Body of pancreas (tissue), 4 donors: Measurements from ENCODE around the gene MACF1. TPM values are rescaled to one million over a fixed set of nuclear protein-coding genes. Genes with fewer than 3 reads are reported as not detected.
"Not testable (repeated sequence)": the region's sequence is repeated elsewhere in the genome, so short reads cannot be mapped to it uniquely, and the experiment has no call there.

Source experiments
- ATAC-seq: fragments of 150-250 bp; one replicate; pipeline ENCODE4 v1.9.1; 2016
- DNase-seq, 4 donors: peaks; one replicate each; pipeline ENCODE4 v3.0.0-alpha.2; 2019
- H3K27ac ChIP-seq, 4 donors: fragments of 200-600 bp; sonication (generic); 1 replicate in 3 of 4; 2 replicates in 1 of 4; pipeline versions ENCODE4 v1.5.1 to v1.6.1; 2016 to 2019; ENCODE audit warnings: mild to moderate bottlenecking in 1 of 4, mixed read lengths in 1 of 4, moderate library complexity in 1 of 4
- H3K27me3 ChIP-seq, 2 donors: fragments of 200-600 bp; sonication (generic); one replicate each; pipeline ENCODE4 v1.6.0; 2016; ENCODE audit warnings: mild to moderate bottlenecking in 1 of 2
- H3K36me3 ChIP-seq, 2 donors: fragments of 200-600 bp; sonication (generic); replicated peaks in 1 of 2; 2 replicates each; pipeline ENCODE4 v1.5.1; 2016; ENCODE audit warnings: low read depth in 2 of 2; ENCODE audit not compliant: insufficient read depth in 1 of 2
- H3K4me1 ChIP-seq: fragments of 200-600 bp; sonication (generic); one replicate; pipeline ENCODE4 v1.6.0; 2016
- H3K4me3 ChIP-seq, 2 donors: fragments of 200-600 bp; sonication (generic); 1 replicate in 1 of 2; 2 replicates in 1 of 2; pipeline ENCODE4 v1.5.1; 2016 to 2019
- H3K9me3 ChIP-seq, 3 donors: fragments of 200-600 bp; sonication (generic); 1 replicate in 2 of 3; 2 replicates in 1 of 3; pipeline ENCODE4 v1.5.1; 2016
- POLR2A ChIP-seq, 3 donors: fragments of 450-650 bp; IDR thresholded peaks; one replicate each; pipeline ENCODE4 v1.6.1; 2016; ENCODE audit warnings: antibody characterized with exemption in 3 of 3, mild to moderate bottlenecking in 2 of 3
- WGBS, 2 donors: methylation state at CpG; one replicate each; pipeline ENCODE4 v1.1.5; 2017; 5-methylcytosine and 5-hydroxymethylcytosine counted together
- intact Hi-C: fragments of 100-400 bp; cut with DNase I; formaldehyde crosslinking; loops from one replicate; pipeline ENCODE4 v1.15.1; 2023
- total RNA-seq, 2 donors: library from RNA; depleted of rRNA; stranded (reverse); fragments of >200 nt; gene quantifications; one replicate each; pipeline ENCODE4 v1.1.0, GENCODE V29; 2016
- TF ChIP-seq, protein P1 (sequence below), 7 experiments: fragments of 450-650 bp in 4 of 7; fragments of 200-600 bp in 3 of 7; sonication (generic) in 3 of 7; IDR thresholded peaks; one replicate each; pipeline ENCODE4 v1.5.1; 2016 to 2019; ENCODE audit warnings: antibody characterized with exemption in 7 of 7

Gene MACF1
- total RNA-seq, 2 donors from 2014 or later: 144 to 190 TPM

DNA sequence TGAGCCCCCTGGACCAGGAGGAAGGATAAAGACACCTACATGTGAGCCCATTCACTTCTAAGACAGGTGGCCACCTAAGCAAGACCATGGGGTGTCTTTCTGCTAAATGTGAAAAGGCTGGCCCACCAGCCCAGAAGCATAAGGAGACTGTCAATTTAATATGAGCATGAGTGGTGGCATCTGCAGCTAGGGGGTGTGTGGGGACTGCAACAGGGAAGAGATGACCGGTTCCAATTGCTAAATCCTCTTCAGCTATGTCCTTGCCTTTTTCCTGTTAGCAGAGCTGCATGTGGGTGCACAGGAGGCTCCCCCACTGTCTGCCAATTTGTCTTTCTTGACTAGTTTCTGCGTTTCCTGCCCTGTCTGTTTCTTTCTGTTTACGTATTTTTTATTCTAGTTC is 264.7 kb downstream of the MACF1 start:
- Histone ChIP-seq H3K36me3 (peaks cover 5 to 15% of the 10 kb centered on the region in 2 donors), H3K4me3 (no peak overlapping the region), H3K9me3 (no peaks in the 10 kb centered on the region), H3K27me3 (no peaks in the 10 kb centered on the region), H3K4me1 (peaks cover 2% of the 10 kb centered on the region), H3K27ac (no peak overlapping the region)
- DNase-seq (no peak), ATAC-seq (no peak)
- intact Hi-C loops: no loop called here
- WGBS, 2 donors: 71 to 74% methylated on average over 3 of the region's 3 CpGs
- TF ChIP-seq, protein P1, sequence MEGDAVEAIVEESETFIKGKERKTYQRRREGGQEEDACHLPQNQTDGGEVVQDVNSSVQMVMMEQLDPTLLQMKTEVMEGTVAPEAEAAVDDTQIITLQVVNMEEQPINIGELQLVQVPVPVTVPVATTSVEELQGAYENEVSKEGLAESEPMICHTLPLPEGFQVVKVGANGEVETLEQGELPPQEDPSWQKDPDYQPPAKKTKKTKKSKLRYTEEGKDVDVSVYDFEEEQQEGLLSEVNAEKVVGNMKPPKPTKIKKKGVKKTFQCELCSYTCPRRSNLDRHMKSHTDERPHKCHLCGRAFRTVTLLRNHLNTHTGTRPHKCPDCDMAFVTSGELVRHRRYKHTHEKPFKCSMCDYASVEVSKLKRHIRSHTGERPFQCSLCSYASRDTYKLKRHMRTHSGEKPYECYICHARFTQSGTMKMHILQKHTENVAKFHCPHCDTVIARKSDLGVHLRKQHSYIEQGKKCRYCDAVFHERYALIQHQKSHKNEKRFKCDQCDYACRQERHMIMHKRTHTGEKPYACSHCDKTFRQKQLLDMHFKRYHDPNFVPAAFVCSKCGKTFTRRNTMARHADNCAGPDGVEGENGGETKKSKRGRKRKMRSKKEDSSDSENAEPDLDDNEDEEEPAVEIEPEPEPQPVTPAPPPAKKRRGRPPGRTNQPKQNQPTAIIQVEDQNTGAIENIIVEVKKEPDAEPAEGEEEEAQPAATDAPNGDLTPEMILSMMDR (IDR thresholded peaks at IDR 0.05): no peak
- TF ChIP-seq POLR2A (IDR thresholded peaks at IDR 0.05): no peak

- Histone ChIP-seq H3K36me3 (peaks cover 5 to 13% of the 10 kb centered on the region in 2 donors), H3K9me3 (no peaks in the 10 kb centered on the region), H3K27ac (no peak overlapping the region), H3K4me1 (peaks cover 11% of the 10 kb centered on the region), H3K4me3 (no peak overlapping the region), H3K27me3 (no peaks in the 10 kb centered on the region)
- ATAC-seq (no peak), DNase-seq (no peak)
- intact Hi-C loops: no loop called here
- TF ChIP-seq POLR2A (IDR thresholded peaks at IDR 0.05): no peak
- TF ChIP-seq, protein P1 (IDR thresholded peaks at IDR 0.05): no peak
Observed at GRCh38 chr1:39470040-39470439, 265.5 kb downstream of the MACF1 start.

DNA sequence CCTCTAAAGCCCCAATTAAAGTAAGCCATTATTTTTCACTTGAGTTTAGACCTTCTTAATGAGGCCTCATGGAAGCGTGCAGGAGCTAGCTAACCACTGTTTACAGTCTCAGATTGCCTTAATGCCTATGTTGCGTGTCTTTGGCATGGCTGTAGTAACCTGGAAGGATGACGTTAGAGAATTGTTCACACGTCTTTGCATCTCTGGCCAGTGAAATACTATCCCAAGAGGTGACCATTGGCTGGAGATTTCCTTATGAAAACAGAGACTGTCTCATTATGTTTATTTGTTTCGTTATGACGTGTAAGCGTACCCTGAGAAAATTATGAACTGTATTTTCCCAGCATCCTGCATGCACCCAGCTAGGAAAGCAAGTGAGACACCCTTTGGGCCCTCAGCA is 268.3 kb downstream of the MACF1 start:
- ATAC-seq (no peak), DNase-seq (no peak)
- Histone ChIP-seq H3K27me3 (no peaks in the 10 kb centered on the region), H3K4me1 (peaks cover 11% of the 10 kb centered on the region), H3K27ac (no peak overlapping the region), H3K4me3 (no peak overlapping the region), H3K36me3 (peaks cover 5 to 13% of the 10 kb centered on the region in 2 donors), H3K9me3 (no peaks in the 10 kb centered on the region)
- 86 to 89% methylated on average over 7 of the region's 7 CpGs for WGBS, 2 donors
- TF ChIP-seq, protein P1 (IDR thresholded peaks at IDR 0.05): no peak
- no peak for TF ChIP-seq POLR2A (IDR thresholded peaks at IDR 0.05)
- intact Hi-C loops: no loop called here

- no peaks in the 10 kb centered on the region for H3K27me3 ChIP-seq
- ATAC-seq (no peak), DNase-seq (no peak)
- H3K9me3 ChIP-seq: no peaks in the 10 kb centered on the region
- no peak for TF ChIP-seq POLR2A (IDR thresholded peaks at IDR 0.05)
- intact Hi-C loops: no loop called here
- 94% methylated on average over 4 of the region's 4 CpGs for WGBS, 2 donors
- H3K4me3 ChIP-seq: no peak overlapping the region
- H3K27ac ChIP-seq: no peak overlapping the region
- peaks cover 5 to 13% of the 10 kb centered on the region in 2 donors for H3K36me3 ChIP-seq
- peaks cover 11% of the 10 kb centered on the region for H3K4me1 ChIP-seq
Observed at GRCh38 chr1:39473324-39473723, 268.8 kb downstream of the MACF1 start.

GRCh38 chr1:39474810-39475209 is 270.3 kb downstream of the MACF1 start:
- TF ChIP-seq, protein P1 (IDR thresholded peaks at IDR 0.05): no peak
- no peak for TF ChIP-seq POLR2A (IDR thresholded peaks at IDR 0.05)
- Histone ChIP-seq H3K4me1 (peaks cover 11% of the 10 kb centered on the region), H3K27ac (no peak overlapping the region), H3K36me3 (peaks cover 0 to 10% of the 10 kb centered on the region in 2 donors), H3K4me3 (no peak overlapping the region), H3K27me3 (no peaks in the 10 kb centered on the region), H3K9me3 (no peaks in the 10 kb centered on the region)
- ATAC-seq (peak; percentile 38), DNase-seq (peak in 2 of 4 donors; percentile 24 to 36)
- intact Hi-C loops: no loop called here
- WGBS, 2 donors: 49 to 62% methylated on average over 4 of the region's 4 CpGs

- H3K4me3 ChIP-seq, ATAC-seq, H3K27me3 ChIP-seq, DNase-seq, H3K9me3 ChIP-seq, H3K27ac ChIP-seq, intact Hi-C loops: not testable (repeated sequence)
- Histone ChIP-seq H3K36me3 (peaks cover 0 to 17% of the 10 kb centered on the region in 2 donors), H3K4me1 (peaks cover 11% of the 10 kb centered on the region)
- 0 to 25% methylated on average over 1 of the region's 1 CpG for WGBS, 2 donors
Observed at GRCh38 chr1:39475551-39475950, 271.1 kb downstream of the MACF1 start.
